Measurements from ENCODE around the gene CD38. TPM values are rescaled to one million over a fixed set of nuclear protein-coding genes. Genes with fewer than 3 reads are reported as not detected.

CD38 gene
- total and polyA plus RNA-seq, 2 of the 13 experiments (the other 11 are each of a cell fraction or from before 2014, with no cell fraction given): not detected

GRCh38 chr4:15740764-15741404 is 37.2 kb upstream of the CD38 start (continued):
- TF ChIP-seq MLX (CRISPR knock-in tag; IDR thresholded peaks at IDR 0.05) (peak; percentile 27; the same call in 1 of the 2 replicates), HNF4A (CRISPR knock-in tag; IDR thresholded peaks at IDR 0.05) (peak; percentile 81), BCL6 (CRISPR knock-in tag; IDR thresholded peaks at IDR 0.05) (peak; percentile 64), SP2 (CRISPR knock-in tag; IDR thresholded peaks at IDR 0.05) (no peak), BCLAF1 (IDR thresholded peaks at IDR 0.05) (no peak), CTCF (CRISPR knock-in tag; IDR thresholded peaks at IDR 0.05) (peak; percentile 17; the same call in 1 of the 2 replicates), CSRNP2 (CRISPR knock-in tag; conservative IDR thresholded peaks at IDR 0.05; ENCODE audit: low read depth) (no peak), MIER2 (CRISPR knock-in tag; IDR thresholded peaks at IDR 0.05) (no peak), TFE3 (CRISPR knock-in tag; IDR thresholded peaks at IDR 0.05) (no peak), HNRNPLL (IDR thresholded peaks at IDR 0.05; ENCODE audit: low read depth, low read length, poor library complexity, severe bottlenecking) (no peak), HIC2 (CRISPR knock-in tag; IDR thresholded peaks at IDR 0.05; ENCODE audit: low read depth) (no peak), HNRNPH1 (optimal IDR thresholded peaks at IDR 0.05; ENCODE audit: low read depth, low read length) (no peak)
